Endometrial microvascular endothelial cells (primary cell): ENCODE data around the gene TRIM39. TPM values are rescaled to one million over a fixed set of nuclear protein-coding genes. Genes with fewer than 3 reads are reported as not detected.
"Not testable (repeated sequence)": the region's sequence is repeated elsewhere in the genome, so short reads cannot be mapped to it uniquely, and the experiment has no call there.

Source experiments
- in situ Hi-C: cut with HindIII; loops from 2 replicates; pipeline ENCODE4 v1.10.0; 2017; ENCODE audit warnings: low sequenced_read_pairs, low pct_unique_long_range_greater_than_20kb; ENCODE audit errors: inconsistent ontology term
- total RNA-seq: library from RNA; depleted of rRNA; stranded (reverse); fragments of >200 nt; gene quantifications from one replicate; pipeline ENCODE4 v1.2.3, GENCODE V29; 2015; ENCODE audit errors: inconsistent ontology term

Gene TRIM39
- total RNA-seq, 1 donor from 2014 or later: 10.2 TPM

- in situ Hi-C loops: no loop called here
Measured at GRCh38 chr6:30356536-30356935, 29.8 kb downstream of the TRIM39 start.

DNA sequence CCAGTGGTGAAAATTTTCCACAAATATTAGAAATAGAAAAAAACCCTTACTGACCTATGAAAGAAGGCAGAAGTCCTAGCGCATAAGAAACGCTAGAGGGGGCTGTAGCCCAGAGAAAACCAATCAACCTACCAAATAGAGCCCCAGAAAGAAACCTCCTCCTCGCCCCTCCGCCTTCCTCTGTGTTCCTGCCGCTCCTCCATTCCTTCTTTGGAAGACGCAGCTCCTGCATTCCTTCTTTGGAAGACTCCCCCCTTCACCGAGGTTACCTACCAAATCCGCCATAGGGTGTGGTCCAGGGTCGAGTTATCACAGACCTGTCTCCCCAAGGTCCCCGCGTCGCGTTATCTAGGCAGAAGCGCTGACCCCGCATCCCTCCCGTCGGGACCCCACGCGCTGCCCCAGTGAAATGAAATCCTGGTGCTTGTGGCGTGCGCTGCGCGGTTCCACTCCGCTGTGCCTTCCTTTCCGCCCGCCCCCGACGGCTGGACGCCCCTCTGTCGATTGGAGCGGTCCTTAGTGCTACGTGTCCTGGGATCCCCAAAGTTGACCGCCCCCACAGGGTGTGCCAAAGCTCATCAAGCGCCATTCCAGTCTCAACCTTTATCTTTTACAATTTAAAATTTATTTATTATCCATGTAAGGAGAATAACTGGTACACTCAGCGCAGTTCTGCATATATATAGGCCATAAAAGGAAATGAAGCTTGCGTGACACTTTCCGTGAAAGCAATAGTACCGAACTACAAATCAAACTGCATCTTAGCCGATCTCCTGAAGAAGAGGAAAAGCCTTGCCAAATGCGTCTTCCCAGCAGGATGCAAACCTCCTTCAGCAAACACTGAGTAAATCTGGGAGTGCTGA, 31.2 kb downstream of the TRIM39 start:
- in situ Hi-C loops: no loop called here

DNA sequence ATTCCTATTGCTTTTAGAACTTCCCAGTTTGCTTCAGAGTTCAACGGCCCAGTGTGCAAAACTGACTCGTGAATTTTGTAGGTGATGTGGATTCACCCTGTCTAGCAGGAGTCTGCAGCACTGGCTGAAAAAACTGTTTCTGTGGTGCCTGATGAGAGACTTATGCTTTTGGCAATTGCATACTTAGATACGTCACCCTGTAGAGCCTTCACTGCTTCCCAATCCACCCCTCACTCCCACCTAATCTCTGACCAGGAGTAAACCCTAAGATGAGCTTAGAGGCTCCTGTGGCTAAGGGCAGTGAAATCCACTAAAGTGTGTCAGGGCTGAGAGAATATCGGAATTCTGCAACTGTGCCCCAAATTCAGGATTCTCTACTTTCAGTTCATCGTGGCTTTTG, 32.5 kb downstream of the TRIM39 start:
- in situ Hi-C loops: no loop called here

DNA sequence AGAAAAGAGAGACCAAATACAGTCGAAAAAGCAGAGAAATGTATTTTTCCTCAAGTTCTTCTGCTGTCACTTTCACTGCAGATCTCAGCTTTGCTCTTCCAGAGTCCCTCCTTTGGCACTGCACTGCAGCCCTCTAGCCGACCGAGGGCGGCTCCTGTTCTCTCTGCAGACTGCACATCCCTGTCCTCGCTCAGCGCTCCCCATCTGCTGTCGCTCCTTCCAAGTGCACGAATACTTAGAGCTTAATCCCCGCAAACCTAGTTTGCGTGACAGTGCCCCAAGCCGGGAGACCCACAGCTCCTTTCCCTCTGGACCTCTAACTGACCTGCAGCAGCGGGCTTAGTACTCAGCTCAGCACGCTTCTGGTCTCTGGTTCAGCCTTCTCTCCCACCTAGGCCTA, 33.4 kb downstream of the TRIM39 start:
- in situ Hi-C loops: no loop called here

DNA sequence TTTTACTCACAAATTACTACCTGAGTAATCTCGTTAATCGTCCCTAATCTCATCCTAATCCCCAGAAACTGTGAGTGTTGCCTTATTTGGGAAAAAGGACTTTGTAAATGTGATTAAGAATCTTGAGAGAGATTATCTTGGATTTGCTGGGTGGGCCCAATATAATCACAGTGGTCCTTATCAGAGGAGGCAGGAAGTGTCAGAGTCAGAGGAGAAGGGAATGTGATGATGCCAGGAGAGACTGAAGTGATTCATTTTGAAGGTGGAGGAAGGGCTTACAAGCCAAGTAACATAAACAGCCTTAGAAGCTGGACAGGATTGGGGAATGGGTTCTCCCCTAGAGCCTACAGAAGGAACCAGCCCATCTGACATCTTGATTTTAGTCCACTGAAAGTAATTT, 34.9 kb downstream of the TRIM39 start:
- in situ Hi-C loops: no loop called here

DNA sequence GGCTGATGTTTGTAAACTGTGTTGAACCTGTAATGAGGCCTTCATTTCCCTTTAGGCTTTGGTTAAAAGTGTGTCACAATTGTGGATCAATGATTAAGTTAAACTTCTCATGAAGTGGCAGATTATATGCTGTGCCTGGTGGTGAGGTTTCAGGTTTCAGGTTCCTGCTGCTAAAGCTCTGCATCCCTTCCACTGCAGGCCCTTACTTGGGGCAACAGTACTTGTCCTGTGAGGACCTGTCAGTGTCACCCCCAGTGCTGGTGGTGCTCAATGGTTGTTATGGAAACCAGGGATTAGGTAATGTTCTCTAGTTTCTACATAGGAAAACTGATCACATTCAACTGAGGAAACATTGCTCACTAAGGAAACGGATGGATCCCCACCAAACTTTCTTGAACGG, 36.7 kb downstream of the TRIM39 start:
- in situ Hi-C loops: no loop called here

GRCh38 chr6:30364591-30364990, 37.9 kb downstream of the TRIM39 start:
- in situ Hi-C loops: no loop called here

DNA sequence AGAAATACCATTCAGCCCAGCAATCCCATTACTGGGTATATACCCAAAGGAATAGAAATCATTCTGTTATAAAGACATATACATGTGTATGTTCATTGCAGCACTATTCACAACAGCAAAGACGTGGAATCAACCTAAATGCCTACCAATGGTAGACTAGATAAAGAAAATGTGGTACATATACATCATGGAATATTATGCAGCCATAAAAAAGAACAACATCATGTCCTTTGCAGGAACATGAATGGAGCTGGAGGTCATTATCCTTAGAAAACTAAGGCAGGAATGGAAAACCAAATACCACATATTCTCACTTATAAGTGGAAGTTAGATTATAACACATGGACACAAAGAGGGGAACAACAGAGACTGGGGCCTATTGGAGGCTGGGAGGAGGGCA, 42.6 kb downstream of the TRIM39 start:
- in situ Hi-C loops: not testable (repeated sequence)

- in situ Hi-C loops: loop anchor here (25.0 kb wide), 1 partner anchor 141 kb away; no protein-coding TSS in a partner anchor
Measured at GRCh38 chr6:30378290-30378937, 51.7 kb downstream of the TRIM39 start.

DNA sequence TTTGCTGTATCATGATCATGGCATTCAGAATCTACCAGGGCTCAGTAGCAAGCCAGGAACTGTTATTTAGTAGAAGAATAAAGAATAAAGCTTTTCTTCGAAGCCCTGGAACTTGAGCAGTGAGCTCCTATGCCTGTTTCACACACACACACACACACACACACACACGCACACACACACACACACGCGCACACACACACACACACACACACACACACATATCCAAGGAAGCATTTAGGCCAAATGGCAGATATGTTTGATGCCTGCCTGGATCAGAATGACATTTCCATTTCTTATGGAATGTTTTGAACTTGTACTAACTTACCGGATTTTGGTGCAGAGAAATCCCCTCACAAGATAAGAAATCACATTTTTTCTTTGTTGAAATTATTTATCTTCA, 53.7 kb downstream of the TRIM39 start:
- in situ Hi-C loops: loop anchor here (25.0 kb wide), 1 partner anchor 143 kb away; no protein-coding TSS in a partner anchor

DNA sequence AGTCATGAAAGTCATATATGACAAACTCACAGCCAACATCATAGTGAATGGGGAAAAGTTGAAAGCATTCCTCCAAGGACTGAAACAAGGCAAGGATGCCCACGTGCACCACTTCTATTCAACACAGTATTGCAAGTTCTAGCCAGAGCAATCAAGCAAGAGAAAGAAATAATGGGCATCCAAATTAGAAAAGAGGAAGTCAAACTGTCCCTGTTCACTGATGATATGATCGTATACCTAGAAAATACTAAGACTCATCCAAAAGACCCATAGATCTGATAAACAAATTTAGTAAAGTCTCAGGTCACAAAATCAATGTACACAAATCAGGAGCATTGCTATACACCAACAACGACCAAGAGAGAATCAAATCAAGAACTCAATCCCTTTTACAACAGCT, 59.4 kb downstream of the TRIM39 start:
- in situ Hi-C loops: loop anchor here (25.0 kb wide), 1 partner anchor 149 kb away; no protein-coding TSS in a partner anchor

DNA sequence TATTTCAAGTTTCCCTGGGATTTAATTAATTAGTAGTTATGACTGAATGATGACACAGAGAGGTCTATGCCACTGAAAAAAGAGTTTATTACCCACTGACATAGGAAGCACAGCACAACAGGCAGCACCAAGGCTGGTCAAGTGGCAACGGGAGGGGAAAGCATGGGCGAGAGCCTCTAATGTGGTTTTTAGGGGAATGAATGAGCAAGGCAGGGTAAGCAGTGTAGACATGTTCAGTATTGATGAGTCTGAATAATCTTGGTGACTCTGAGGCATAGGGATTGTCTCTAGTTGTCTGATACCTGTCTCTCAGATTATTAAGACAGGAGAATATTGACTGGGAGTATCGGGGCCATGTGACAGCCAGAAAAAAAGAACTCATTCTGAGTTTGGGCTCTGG, 64.5 kb downstream of the TRIM39 start:
- in situ Hi-C loops: loop anchor here (25.0 kb wide), 1 partner anchor 154 kb away; no protein-coding TSS in a partner anchor

Other genes with a start within 250 kb of the TRIM39 start
- not detected for gene TRIM31, start 213.8 kb upstream of the TRIM39 start, total RNA-seq
- gene TRIM40, start 190.8 kb upstream of the TRIM39 start, total RNA-seq: not detected
- gene TRIM10, start 165.7 kb upstream of the TRIM39 start, total RNA-seq: not detected
- not detected for gene TRIM15, start 163.4 kb upstream of the TRIM39 start, total RNA-seq
- gene TRIM26, start 113.5 kb upstream of the TRIM39 start, total RNA-seq: 62.9 TPM
- gene RPP21, start 18.2 kb downstream of the TRIM39 start, total RNA-seq: 78.4 TPM
- gene HLA-E, start 162.6 kb downstream of the TRIM39 start, total RNA-seq: 514 TPM
- 58.6 TPM for gene GNL1, start 229.6 kb downstream of the TRIM39 start, total RNA-seq
- gene PRR3, start 230.4 kb downstream of the TRIM39 start, total RNA-seq: 2.2 TPM
- 35.9 TPM for gene ABCF1, start 244.5 kb downstream of the TRIM39 start, total RNA-seq